ENCODE measurements around the gene MYOM3. TPM values are rescaled to one million over a fixed set of nuclear protein-coding genes. Genes with fewer than 3 reads are reported as not detected.

The MYOM3 gene
- polyA plus RNA-seq, 1 donor from 2014 or later: not detected

GRCh38 chr1:24057171-24057570, 54.8 kb downstream of the MYOM3 start:
- Histone ChIP-seq H3K9ac (ENCODE audit: low read length) (no peak overlapping the region), H3K9me2 (ENCODE audit: insufficient read depth, low read length) (no peaks in the 10 kb centered on the region), H3K9me3 (ENCODE audit: low read length) (no peaks in the 10 kb centered on the region), H2AFZ (ENCODE audit: low read depth, low read length) (no peak overlapping the region), H4K20me1 (ENCODE audit: insufficient read depth) (no peaks in the 10 kb centered on the region), H3K36me3 (ENCODE audit: insufficient read depth, low read length) (no peaks in the 10 kb centered on the region), H3K79me2 (replicated peaks; ENCODE audit: insufficient read depth, low read length) (no peaks in the 10 kb centered on the region), H3F3A (ENCODE audit: insufficient read depth, low read length, poor library complexity, severe bottlenecking) (no peaks in the 10 kb centered on the region), H3K4me2 (ENCODE audit: low read length) (no peak overlapping the region), H3K27ac (ENCODE audit: low read length) (no peak overlapping the region), H3K27me3 (ENCODE audit: insufficient read depth, low read depth, low read length) (no peaks in the 10 kb centered on the region), H3K4me3 (ENCODE audit: low read length) (no peak overlapping the region)
- no peak for TF ChIP-seq EZH2 (IDR thresholded peaks at IDR 0.05; ENCODE audit: borderline replicate concordance, insufficient read depth, low read length, poor library complexity, severe bottlenecking)
- TF ChIP-seq EP300 (conservative IDR thresholded peaks at IDR 0.05; ENCODE audit: poor library complexity, severe bottlenecking): no peak
- TF ChIP-seq CTCF (IDR thresholded peaks at IDR 0.05; ENCODE audit: poor library complexity, severe bottlenecking): no peak
- no peak for TF ChIP-seq REST (IDR thresholded peaks at IDR 0.05; ENCODE audit: borderline replicate concordance)
- no peak for TF ChIP-seq POLR2AphosphoS5 (IDR thresholded peaks at IDR 0.05)
- no peak for TF ChIP-seq SMC3 (conservative IDR thresholded peaks at IDR 0.05; ENCODE audit: poor library complexity)
- TF ChIP-seq RAD21 (conservative IDR thresholded peaks at IDR 0.05): no peak
- no peak for TF ChIP-seq TAF1 (IDR thresholded peaks at IDR 0.05; ENCODE audit: low read depth)
- no peak for TF ChIP-seq MXI1 (conservative IDR thresholded peaks at IDR 0.05; ENCODE audit: poor library complexity, severe bottlenecking)

GRCh38 chr1:24055681-24056080, 56.3 kb downstream of the MYOM3 start:
- Histone ChIP-seq H3K4me2 (ENCODE audit: low read length) (no peak overlapping the region), H3K36me3 (ENCODE audit: insufficient read depth, low read length) (no peaks in the 10 kb centered on the region), H3K79me2 (replicated peaks; ENCODE audit: insufficient read depth, low read length) (no peaks in the 10 kb centered on the region), H4K20me1 (ENCODE audit: insufficient read depth) (no peaks in the 10 kb centered on the region), H3K27ac (ENCODE audit: low read length) (no peak overlapping the region), H3F3A (ENCODE audit: insufficient read depth, low read length, poor library complexity, severe bottlenecking) (no peaks in the 10 kb centered on the region), H3K9me2 (ENCODE audit: insufficient read depth, low read length) (no peaks in the 10 kb centered on the region), H3K9ac (ENCODE audit: low read length) (no peak overlapping the region), H3K27me3 (ENCODE audit: insufficient read depth, low read depth, low read length) (no peaks in the 10 kb centered on the region), H2AFZ (ENCODE audit: low read depth, low read length) (no peak overlapping the region), H3K4me3 (ENCODE audit: low read length) (no peak overlapping the region), H3K9me3 (ENCODE audit: low read length) (no peaks in the 10 kb centered on the region)
- no peak for TF ChIP-seq MXI1 (conservative IDR thresholded peaks at IDR 0.05; ENCODE audit: poor library complexity, severe bottlenecking)
- TF ChIP-seq POLR2AphosphoS5 (IDR thresholded peaks at IDR 0.05): no peak
- no peak for TF ChIP-seq RAD21 (conservative IDR thresholded peaks at IDR 0.05)
- TF ChIP-seq EZH2 (IDR thresholded peaks at IDR 0.05; ENCODE audit: borderline replicate concordance, insufficient read depth, low read length, poor library complexity, severe bottlenecking): no peak
- no peak for TF ChIP-seq CTCF (IDR thresholded peaks at IDR 0.05; ENCODE audit: poor library complexity, severe bottlenecking)

Data from neural cell (in vitro differentiated cells).